ENCODE measurements around the gene TMIGD3.

TMIGD3 gene

DNA sequence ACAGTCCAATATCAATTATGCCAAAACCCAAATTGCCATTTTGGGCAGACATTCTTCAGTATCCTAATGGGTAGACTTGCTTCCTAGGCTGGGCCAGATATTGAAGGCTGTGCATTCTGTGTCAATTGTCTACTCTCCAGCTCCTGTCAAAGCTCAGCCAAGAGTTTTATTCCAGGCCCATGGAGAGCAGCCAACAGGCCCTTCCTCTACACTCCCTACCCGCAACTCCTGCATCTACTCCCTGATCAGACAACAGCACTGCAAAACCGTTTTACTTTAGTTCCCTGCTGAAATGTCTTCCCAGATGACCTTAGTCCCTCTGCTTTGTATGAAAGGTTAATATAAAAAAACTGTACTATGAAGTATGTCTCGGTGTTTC is 6.6 kb upstream of the TMIGD3 start:
- DNase-seq = peak in 17 of 56 donors; percentile 9 to 69 (median 42)

DNA sequence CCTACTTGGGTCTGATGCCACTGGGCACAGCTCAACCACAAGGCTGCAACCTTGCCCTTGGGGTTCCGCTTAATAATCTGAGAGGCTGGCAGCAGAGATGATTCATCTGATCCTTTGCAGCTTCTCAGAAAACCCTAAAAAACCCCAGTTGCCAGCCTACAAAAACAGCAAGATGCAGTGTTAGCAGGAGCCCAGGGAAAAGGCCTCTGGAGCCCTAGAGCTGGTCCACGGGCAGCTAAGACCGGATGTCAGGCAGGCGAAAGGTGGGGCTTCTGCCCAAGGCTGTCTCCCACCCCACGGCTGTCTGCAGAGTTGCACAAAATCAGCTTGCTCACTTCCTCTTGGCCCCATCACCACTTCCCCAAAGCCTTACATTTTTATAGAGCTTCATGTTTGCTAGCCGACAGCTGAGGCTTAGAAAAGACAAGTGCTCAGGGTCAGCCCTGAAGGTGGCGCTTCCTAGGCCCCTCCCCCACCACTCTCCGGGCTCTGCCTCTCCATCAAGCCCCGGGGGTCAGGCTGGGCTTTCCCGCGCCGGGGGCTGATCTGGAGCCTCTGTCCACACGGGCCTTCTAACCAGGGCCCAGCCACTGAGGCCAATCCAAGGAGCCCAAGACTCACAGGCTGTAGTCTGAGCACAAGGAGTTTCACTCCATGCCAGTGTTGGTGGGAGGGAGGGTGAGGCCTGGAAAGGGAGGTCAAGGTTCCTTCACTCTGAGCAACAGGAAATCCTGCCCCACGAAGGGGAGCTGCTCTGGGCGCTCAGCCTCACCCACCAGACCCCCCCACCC is 4.2 kb upstream of the TMIGD3 start:
- DNase-seq = peak in 35 of 56 donors; percentile 30 to 78 (median 58)

DNA sequence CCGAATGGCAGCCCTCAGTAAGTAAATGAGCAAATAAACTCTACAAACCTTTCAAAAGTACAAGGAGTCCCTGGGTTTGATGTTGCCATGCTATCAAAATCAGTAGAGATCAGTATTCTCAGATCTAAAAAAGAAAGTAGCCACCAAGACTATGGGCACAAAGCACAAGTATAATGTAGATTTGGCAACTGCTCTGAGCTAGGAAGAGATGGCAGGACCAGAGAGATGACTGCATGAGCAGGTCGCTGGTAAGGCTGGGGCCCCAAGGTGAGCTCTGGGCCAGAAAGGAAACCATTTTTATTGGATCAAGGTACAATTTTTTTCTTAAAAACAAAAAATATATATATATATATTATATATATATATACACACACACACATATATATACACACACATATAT is 3.1 kb upstream of the TMIGD3 start:
- DNase-seq = no peak

DNA sequence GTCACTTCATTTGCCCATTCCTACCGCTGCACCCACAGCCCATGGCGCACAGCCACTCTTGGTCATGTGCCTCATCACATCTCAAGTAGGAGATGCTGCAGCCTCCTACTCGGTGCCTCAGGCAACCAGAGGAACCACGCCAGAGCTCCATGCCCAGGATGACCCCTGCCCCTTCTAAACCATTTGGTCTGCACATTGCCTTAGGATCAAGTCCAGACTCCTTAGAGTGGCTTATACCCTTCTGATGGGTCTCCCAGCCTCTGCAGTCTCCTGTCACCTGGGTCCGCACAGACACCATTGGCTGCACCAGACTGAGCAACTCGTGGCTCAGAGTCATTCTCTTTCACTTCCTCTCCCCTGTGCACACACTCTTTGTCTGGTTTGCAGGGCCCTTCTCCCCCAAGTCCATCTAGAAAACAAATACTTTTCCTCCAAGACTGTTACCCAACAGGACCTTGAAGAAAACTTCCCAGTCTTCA is 2.2 kb upstream of the TMIGD3 start:
- DNase-seq = peak in 5 of 56 donors; percentile 20 to 50 (median 27)

DNA sequence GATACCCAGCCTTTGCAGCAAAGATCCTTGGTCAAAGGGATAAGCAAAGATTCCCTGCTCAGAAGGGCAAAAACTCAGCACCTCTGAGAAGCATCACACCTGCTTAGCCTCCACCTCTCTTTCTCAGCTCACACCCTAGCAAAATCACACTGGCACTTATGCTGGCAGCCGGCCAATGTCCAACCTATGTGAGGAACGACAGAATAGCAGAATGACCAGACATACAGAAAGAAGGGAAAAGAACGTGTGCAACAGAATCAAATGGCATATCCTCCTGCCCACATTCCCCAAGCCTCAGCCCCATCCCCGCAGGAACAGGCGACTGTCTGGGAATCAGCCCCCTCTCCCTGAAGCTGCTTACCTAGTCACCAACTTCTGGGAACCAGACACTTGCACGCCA is 664 bp upstream of the TMIGD3 start:
- DNase-seq = no peak

DNA sequence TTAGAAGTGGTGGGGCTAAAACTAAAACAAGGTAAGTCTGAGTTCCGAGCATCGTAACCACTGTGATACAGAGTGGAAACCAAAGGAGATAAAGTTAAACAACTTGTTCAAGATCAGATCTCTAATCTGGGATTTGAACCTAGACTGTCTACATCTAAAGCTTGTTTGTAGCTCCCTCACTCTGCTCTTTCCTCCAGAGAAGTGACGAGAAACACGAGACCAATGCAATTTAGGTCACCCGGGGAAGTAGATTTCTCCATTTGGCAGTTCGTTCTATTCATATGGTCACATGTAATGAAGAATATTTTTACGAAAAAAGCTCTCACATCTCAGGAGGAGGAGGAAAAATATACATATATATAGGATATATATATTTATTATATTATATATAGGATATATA is 1.8 kb downstream of the TMIGD3 start:
- DNase-seq = no peak

DNA sequence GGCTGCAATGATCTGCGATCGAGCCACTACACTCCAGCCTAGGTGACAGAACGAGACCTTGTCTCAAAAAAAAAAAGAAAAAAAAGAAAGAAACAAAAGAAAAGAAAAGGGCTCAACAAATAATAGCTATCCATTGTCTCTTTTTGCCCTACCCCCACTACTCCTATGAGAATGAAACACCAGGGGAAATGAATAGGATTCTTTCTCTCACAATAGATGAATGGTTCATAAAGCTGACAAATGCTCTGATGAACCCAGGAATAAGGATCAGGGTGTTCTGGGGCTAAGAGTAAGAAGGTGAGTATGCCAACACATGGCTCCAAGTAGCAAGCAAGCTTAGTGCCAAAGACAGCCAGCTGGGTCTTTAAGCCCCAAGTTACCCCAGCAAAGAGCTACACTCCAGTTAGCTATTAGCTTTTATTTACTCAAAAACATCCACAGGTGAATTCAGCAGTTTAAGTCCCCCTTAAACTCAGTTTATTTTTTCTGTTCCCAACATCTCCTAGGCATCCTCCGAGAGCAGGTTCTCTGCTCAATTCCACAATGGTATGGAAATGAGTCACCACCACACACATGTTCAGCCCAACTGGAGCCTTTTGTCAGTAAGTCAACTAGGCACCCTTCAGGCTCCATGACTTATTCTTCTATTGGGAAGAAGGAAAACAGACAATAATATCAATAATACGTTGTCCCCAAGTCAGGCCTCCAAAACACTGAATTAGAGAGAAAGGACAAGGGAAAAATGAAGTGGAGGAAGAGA is 4.2 kb downstream of the TMIGD3 start:
- DNase-seq = no peak

DNA sequence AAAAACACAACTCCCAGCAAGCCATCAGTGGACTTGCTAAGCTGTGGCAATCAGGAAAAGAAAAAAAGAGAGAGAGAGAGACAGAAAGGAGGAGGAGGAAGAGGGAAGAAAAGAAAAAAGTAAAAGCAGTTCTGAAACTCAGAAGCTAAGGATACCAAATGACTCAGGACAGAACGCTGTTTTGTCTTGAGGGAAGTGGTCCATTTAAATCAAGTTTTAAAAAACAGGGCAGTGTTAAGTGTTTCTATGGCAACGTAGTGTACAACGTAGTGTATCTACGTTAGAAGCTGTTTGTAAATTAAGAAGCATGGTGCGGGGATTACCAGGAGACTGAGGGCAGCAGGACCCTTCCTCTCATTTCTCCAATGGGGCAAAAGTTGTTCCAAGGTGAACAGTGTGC is 5.8 kb downstream of the TMIGD3 start:
- DNase-seq = no peak

DNA sequence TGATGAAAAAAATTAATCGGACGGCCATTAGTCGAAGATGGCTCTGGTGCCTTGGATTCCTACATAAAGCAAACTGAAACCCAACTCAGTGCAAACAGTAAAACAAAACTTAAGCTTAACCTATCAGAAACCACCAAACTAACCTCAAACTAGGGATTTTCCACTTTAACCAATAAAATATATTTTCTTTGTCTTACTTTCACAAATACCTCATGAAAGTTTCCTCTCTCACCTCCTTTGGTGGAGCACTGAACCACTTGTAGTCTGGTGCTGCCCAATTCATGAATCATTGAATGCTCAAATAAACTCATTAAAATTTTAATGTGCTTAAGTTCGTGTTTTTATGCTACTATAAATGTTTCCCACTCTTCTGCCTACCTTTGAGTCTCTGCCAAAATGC is 7.0 kb downstream of the TMIGD3 start:
- DNase-seq = no peak

DNA sequence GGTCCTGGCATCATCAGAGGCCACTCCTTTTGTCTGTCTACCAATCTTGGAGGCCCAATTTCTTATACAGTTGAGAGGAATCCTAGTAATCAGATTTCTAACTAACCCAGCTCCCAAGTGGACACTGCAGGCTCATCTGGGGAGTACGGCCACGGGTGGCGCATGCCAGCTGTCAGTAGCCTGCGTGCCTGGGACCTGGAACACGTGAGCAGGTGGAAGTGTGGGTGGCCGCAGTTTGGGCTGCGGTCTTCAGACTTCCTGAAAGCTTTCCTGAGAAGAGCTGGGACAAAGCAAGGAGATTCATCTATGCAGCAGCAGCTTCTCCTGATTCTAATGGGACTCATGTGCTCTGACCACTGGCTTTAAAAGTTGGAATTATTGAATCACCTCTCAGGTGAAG is 12.4 kb downstream of the TMIGD3 start:
- peak in 2 of 56 donors; percentile 20 to 28 for DNase-seq

DNA sequence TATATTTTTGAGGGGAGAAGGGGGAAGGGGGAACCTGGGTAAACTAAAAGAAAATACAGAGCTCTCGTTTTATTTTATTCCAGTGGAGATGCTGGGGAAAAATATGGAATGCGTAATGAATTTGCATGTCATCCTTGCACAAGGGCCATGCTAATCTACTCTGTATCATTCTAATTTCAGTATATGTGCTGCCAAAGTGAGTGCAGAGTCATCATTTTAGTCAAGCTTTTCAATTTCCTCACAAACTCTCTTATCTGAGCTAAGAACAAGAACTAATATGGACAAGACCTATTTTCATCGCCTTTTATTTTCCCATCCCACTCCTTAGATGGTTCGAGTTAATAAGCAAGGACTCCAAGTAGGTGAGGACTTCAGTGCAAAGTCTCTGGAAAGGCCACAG is 13.2 kb downstream of the TMIGD3 start:
- no peak for DNase-seq

DNA sequence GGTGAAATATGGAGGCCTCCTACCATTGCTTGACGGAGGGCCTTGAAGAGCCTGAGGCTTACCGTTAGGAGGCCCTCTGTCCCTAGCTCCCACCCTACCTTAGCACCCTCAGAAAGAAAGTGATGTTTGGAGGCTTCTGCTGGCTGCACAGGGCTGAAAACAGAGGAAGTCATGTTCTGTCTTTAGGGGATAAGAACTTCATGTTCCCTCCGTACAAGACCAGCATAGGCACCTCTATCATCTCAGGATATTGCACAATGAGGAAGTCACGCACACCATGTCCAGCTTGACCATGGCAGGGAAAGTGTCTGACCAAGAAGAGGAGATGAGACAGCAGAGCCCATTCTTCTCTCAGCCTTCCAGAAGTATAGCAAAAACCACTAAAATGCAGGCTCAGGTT is 13.8 kb downstream of the TMIGD3 start:
- peak in 7 of 56 donors; percentile 14 to 61 (median 25) for DNase-seq

DNA sequence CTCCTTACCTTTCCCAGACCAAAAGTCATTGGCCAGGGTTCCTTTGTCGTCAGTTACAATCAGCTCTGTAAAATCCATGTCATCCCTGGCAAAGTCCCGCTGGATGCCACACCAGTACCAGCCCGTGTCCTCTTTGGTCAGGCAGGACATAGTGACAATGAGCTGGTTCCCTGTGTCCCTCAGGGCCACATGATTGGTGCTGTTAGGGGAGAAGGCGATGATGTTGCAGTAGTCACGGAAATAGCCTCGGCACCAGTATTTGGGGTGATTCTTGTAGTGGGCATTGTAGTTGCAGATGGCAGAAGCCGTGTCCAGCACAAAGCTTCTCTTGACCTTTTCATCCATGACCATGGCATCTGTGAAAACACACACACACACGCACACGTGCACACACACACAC is 14.8 kb downstream of the TMIGD3 start:
- peak in 20 of 56 donors; percentile 15 to 73 (median 48) for DNase-seq

DNA sequence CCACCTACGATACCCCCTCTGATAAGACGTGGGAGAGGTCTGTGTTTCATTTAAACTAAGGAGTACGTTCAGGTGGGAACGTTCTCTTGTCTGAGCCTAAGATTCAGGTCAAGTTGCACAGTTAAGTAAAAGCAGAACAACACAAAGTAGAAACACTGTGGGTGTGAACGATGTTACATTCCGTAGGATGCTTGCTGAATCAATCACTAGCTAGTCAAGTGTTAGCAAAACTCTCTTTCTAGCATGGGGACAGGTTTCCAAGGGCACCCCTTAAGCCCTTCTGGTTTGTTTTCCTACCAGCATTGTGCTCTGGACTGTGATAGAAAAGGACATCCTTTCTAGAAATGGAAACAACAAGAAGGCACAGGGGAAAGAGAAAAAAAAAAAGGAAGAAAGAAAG is 16.3 kb downstream of the TMIGD3 start:
- DNase-seq = no peak

DNA sequence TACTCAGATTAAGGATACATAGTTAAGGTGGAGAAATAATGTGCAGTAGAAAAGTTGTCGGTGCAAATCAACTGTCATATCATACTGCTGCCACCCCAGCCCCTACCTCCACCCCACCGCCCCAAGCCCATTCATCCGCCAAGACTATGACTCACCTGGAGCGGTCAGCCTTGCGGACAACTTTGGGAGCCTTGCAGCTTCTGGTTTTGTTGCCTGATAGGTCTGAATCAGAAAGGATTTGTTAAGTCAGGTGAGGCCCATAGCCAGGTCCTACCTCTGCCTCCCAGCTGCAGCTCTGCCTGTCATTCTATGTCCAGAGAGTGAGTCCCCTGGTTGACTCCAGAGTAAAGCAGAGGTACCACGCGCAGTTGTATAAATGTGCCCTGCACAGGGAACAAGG is 17.0 kb downstream of the TMIGD3 start:
- DNase-seq = no peak

DNA sequence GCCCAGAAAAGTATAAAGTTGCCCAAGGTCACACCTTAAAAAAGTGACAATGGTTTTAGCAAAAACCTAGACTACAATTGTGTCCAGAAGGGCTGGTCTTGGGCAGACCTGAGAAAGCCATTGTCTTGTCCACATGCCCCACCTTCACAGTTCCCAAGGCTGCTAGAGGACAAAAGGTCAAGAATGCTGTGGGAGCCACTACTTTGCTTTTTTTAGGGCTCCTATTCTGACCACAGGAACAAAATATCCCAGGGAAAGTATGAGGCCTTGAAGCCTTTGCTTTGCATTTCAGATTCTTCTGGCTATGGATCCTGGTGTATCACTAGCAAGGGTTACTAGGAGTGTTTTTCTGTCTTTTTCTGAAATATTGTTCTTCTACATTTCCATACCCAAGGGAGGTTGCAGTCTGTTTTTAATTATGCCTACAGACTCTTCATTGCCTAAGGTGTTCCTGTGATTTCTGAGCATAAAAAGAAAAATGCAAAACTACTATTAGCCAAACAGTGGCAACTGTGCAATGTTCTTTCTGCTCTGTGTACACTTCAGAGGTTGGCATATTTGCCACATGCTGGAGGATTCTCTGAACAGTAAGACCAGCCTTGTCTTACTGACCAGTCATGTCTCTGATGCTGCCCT is 18.9 kb downstream of the TMIGD3 start:
- no peak for DNase-seq

DNA sequence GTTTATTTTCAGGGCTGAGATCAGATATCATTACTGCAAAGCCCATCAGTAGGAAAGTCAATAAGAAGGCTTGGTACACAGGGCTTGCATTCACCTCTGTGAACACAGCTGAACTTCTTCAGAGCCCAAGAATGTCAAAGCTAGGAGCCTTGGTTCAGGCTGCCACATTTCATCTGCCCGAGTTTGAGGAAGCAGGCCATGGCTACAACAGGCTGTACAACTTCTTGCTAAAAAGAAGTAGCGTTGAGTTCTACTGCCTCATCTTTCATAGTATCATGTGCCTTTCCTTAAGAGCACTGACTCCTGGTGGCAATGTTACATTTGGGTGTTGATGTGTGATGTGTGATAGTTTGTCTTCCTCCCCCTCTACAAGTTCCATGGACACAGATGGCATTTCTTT is 19.6 kb downstream of the TMIGD3 start:
- DNase-seq = no peak

DNA sequence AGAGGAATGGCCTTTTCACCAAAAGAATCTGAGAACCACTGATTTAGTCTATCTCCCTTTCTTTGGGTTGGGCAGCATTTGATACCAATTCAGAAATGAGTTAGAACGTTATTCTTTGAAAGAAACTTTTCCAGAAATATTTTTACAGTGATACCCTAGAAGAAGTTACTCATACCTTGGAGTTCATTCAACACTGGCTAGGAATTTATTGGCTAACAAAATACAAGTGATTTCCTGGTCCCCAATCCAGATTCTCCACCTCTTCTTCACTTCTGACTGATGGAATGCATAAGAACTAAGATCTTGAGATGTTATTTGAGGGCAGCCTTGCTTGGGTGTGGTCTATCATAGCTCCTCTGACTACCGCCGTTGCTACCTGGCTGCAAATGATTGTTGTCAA is 20.3 kb downstream of the TMIGD3 start:
- DNase-seq = no peak

DNA sequence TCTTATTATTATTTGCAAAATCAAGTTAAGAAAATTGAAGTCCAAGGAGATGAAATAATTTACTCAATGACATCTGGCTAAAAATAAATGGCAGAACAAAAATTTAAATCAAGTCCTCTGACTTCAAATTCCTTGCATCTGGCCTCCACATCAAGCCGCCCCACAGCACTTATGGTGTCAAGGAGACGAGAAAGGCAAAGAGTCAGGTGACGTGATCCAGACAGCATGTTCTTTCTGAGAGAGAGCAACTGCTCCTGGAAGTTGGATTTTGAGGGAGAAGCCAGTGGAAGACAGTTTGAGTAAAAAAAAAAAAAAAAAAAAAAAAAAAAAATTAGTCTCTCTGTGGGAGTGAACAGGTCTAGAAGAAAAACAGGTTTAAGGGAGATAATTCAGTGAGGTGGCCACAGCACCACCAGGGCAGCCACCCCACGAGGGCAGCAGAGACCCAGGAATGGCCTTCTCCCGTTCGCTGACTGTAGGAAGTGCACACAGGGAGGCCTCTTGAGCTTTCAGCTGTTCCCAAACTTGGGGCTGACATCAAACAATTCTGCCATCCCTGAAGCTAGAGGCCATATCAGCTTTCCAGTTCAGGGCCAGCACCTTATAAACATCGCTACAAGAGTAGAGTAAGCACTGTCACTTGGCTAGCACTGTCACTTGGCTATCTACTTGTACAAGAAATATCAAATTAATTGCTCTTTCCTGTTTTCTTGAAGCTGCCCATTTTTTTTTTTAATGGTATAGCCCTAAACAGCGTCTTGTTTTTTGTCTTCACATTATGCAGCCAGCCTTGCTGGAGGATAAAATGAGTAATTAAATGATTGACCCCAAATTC is 21.8 kb downstream of the TMIGD3 start:
- DNase-seq = peak in 50 of 56 donors; percentile 21 to 85 (median 56)

DNA sequence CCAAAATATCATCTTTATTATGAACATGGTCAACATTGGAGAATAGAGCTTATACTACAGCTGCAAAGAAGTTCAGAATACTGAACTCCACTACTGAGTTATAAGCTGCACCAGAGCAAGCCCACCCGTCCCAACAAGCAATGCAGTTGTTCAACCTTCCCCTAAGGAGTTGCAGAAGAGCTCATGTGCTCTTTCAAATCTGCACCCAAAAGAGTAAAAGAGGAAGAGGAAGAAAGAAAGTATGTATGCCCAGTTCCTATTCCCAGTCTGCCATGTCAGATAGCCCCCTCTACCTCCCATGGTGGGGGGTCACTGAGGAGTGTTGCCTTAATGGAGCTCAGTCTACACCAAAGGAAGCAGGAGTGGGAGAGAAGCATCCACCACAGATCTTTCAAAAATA is 22.8 kb downstream of the TMIGD3 start:
- no peak for DNase-seq

DNA sequence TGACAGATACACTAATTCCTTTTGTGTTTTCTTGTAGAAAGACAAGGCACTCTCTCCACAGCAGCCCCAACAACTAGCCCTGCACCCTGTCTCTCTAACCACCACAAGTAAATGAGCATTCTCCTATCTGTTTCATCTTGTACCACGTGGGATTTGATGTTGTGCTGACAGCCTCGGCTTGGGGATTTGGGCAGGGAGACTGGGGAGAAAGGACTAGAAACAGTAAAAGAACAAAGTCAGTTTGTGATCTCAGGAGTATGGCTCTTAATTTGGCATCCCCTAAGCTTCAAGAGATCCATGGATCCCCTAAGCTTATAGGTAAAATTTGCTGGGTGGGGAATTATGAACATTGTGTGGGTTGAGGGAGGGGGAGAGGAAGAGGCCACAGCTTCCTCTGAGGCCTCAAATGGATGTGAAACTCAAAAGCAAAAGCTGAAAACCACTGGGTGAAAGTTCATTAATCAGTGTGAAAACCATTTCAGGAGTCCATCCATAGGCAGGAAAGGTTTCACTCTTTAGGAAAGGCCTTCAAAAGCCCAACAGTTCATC is 26.6 kb downstream of the TMIGD3 start:
- DNase-seq = no peak
